Tibial nerve (tissue), 4 donors: Measurements from ENCODE around the gene MAPT.

Source experiments
- EP300 ChIP-seq, 2 donors: sonication (generic); formaldehyde crosslinking; IDR thresholded peaks; one replicate each; pipeline ENCODE4 v1.6.1; 2017; ENCODE audit warnings: antibody characterized with exemption in 2 of 2, mild to moderate bottlenecking in 1 of 2
- POLR2A ChIP-seq, 2 donors: fragments of 450-650 bp; IDR thresholded peaks; one replicate each; pipeline ENCODE4 v1.6.1; 2017; ENCODE audit warnings: antibody characterized with exemption in 2 of 2, mild to moderate bottlenecking in 2 of 2, moderate library complexity in 2 of 2
- TF ChIP-seq, protein P1 (sequence below), 5 experiments: fragments of 200-600 bp in 3 of 5; fragments of 450-650 bp in 2 of 5; sonication (generic) in 3 of 5; IDR thresholded peaks; one replicate each; pipeline ENCODE4 v1.5.1; 2016 to 2019; ENCODE audit warnings: antibody characterized with exemption in 5 of 5, mild to moderate bottlenecking in 3 of 5, moderate library complexity in 2 of 5

DNA sequence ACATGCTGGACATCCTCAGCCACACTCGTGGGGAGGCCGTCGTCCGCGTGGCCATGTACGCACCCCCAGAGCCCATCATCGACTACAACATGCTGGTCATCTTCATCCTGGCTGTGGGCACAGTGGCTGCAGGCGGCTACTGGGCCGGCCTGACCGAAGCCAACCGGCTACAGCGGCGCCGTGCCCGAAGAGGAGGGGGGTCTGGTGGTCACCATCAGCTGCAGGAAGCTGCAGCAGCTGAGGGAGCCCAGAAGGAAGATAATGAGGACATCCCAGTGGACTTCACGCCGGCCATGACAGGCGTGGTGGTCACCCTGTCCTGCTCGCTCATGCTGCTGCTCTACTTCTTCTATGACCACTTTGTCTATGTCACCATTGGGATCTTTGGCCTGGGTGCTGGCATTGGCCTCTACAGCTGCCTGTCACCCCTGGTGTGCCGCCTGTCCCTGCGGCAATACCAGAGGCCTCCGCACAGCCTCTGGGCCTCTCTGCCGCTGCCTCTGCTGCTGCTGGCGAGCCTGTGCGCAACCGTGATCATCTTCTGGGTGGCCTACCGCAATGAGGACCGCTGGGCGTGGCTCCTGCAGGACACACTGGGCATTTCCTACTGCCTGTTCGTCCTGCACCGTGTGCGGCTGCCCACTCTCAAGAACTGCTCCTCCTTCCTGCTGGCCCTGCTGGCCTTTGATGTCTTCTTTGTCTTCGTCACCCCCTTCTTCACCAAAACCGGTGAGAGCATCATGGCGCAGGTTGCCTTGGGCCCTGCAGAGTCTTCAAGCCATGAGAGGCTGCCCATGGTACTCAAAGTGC is 48.8 kb upstream of the MAPT start:
- TF ChIP-seq, protein P1, sequence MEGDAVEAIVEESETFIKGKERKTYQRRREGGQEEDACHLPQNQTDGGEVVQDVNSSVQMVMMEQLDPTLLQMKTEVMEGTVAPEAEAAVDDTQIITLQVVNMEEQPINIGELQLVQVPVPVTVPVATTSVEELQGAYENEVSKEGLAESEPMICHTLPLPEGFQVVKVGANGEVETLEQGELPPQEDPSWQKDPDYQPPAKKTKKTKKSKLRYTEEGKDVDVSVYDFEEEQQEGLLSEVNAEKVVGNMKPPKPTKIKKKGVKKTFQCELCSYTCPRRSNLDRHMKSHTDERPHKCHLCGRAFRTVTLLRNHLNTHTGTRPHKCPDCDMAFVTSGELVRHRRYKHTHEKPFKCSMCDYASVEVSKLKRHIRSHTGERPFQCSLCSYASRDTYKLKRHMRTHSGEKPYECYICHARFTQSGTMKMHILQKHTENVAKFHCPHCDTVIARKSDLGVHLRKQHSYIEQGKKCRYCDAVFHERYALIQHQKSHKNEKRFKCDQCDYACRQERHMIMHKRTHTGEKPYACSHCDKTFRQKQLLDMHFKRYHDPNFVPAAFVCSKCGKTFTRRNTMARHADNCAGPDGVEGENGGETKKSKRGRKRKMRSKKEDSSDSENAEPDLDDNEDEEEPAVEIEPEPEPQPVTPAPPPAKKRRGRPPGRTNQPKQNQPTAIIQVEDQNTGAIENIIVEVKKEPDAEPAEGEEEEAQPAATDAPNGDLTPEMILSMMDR (IDR thresholded peaks at IDR 0.05), result no peak
- no peak for TF ChIP-seq POLR2A (IDR thresholded peaks at IDR 0.05)
- no peak for TF ChIP-seq EP300 (IDR thresholded peaks at IDR 0.05)
